G401 (cell line): Measurements from ENCODE around the gene S100A13. TPM values are rescaled to one million over a fixed set of nuclear protein-coding genes. Genes with fewer than 3 reads are reported as not detected.
"Not testable (repeated sequence)": the region's sequence is repeated elsewhere in the genome, so short reads cannot be mapped to it uniquely, and the experiment has no call there.

ENCODE experiments used
- DNase-seq: peaks from one replicate; pipeline ENCODE4 v3.0.0-alpha.2; 2015; ENCODE audit warnings: low spot score
- in situ Hi-C: cut with HindIII; loops from 2 replicates; pipeline ENCODE4 v1.10.0; 2016; ENCODE audit warnings: low sequenced_read_pairs, mixed read lengths
- total RNA-seq: library from RNA; depleted of rRNA; stranded (reverse); fragments of >200 nt; shearing (Covaris generic); gene quantifications from 2 replicates; pipeline ENCODE4 v1.2.3, GENCODE V29; 2014; rRNA removed

Gene S100A13
- total RNA-seq, 1 experiment from 2014 or later = 111 TPM

DNA sequence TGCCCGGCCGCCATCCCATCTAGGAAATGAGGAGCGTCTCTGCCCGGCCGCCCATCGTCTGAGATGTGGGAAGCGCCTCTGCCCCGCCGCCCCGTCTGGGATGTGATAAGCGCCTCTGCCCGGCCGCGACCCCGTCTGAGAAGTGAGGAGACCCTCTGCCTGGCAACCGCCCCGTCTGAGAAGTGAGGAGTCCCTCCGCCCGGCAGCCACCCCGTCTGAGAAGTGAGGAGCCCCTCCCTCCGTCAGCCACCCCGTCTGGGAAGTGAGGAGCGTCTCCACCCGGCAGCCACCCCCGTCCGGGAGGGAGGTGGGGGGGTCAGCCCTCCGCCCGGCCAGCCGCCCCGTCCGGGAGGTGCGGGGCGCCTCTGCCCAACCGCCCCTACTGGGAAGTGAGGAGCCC, 44.5 kb downstream of the S100A13 start:
- in situ Hi-C loops = loop anchor here (25.0 kb wide), 1 partner anchor 221 kb away; the partner anchor contains the start of gene S100A9
- DNase-seq = not testable (repeated sequence)

GRCh38 chr1:153578936-153579335, 48.4 kb downstream of the S100A13 start:
- in situ Hi-C loops = loop anchor here (25.0 kb wide), 1 partner anchor 217 kb away; the partner anchor contains the start of gene S100A9

DNA sequence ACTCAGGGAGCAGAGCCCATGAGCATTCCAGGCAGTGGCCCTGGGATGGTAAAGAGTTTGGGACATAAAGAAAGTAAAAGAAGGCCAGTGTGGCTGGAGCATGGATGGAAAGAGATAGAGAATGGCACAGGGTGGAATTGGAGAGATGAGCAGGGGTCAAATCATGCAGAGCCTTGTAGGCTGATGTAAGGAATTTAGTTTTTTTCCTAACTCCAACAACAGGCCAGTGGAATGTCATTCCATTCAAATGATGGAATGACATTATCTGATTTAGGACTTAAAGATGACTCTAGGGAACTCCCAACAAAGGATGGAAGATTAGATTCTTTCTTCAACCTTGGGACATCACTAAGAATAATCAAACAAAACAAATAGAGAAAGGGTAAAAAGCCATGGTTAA, 48.8 kb downstream of the S100A13 start:
- DNase-seq = no peak
- in situ Hi-C loops = loop anchor here (25.0 kb wide), 1 partner anchor 216 kb away; the partner anchor contains the start of gene S100A9

More at GRCh38 chr1:153578936-153579335, 48.4 kb downstream of the S100A13 start:
- no peak for DNase-seq

DNA sequence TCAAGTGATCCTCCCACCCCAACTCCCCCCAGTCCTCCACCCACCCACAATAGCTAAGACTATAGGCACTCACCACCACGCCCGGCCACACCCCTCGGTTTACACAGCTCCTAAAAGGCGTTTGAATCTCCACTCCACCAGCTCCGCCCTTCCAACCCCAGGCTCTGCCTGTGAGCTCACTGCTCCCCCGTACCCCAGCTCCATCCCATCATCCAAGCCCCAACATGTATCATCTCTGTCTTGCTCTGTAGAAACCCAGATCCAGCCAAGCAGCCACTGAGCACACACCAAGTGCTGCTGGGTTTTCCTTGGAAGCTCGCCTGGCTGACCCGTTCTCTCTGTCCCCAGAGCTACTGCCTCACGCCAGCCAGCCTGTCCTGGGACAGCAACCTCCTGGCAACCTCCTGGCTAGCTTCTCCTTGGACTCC, 49.7 kb downstream of the S100A13 start:
- peak; percentile 9 for DNase-seq
- in situ Hi-C loops = loop anchor here (25.0 kb wide), 1 partner anchor 215 kb away; the partner anchor contains the start of gene S100A9

DNA sequence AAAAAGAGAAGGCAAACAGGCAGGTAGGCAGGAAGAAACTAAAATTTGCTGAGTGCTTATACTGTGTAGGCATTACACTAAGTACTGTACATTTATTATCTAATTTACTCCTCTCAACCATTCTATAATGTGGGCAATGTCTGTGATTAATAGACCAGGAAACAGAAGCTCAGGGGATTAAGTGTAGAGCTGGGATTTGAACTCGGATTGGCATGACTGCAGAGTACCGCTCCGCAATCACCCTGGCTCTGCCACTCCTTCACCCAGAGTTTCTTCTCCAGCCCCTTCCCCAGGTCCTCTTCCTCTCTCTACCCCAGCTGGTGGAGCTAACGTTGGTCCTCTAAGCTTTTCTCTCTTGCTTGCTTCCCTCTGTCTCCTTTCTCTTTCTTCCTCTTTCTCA, 50.2 kb downstream of the S100A13 start:
- in situ Hi-C loops = loop anchor here (25.0 kb wide), 1 partner anchor 215 kb away; the partner anchor contains the start of gene S100A9

GRCh38 chr1:153575497-153575896, 51.8 kb downstream of the S100A13 start:
- in situ Hi-C loops = loop anchor here (25.0 kb wide), 1 partner anchor 213 kb away; the partner anchor contains the start of gene S100A9
- DNase-seq = not testable (repeated sequence)

More for the DNA sequence above, 50.2 kb downstream of the S100A13 start:
- DNase-seq = no peak

GRCh38 chr1:153575081-153575491, 52.2 kb downstream of the S100A13 start:
- in situ Hi-C loops = loop anchor here (25.0 kb wide), 1 partner anchor 213 kb away; the partner anchor contains the start of gene S100A9
- DNase-seq = not testable (repeated sequence)

GRCh38 chr1:153573351-153573750, 54.0 kb downstream of the S100A13 start:
- in situ Hi-C loops = no loop called here
- DNase-seq = no peak

DNA sequence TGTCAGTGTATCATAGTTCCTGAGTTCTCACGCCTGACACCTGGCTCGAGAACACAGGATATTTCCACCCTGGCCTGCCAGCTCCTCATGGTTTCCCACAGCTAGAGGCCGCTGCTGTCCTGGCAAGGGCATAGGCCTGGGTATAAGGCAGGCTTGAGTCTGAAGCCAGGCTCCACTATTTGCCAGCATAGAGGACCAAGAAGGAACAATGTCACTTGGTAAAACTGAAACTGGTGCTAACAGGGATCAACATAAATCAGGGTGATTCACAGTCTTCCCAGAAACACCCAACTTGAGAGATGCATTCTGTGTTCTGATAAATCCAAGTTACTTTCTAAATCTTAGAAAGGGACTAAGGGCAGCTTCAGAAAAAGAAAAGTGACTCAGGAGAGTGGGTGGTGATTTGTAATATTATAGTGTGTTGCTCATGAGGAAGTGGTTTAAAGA, 54.7 kb downstream of the S100A13 start:
- DNase-seq = peak; percentile 68
- in situ Hi-C loops = no loop called here

- no peak for DNase-seq
- in situ Hi-C loops = no loop called here
Observed at GRCh38 chr1:153571706-153572105, 55.6 kb downstream of the S100A13 start.

DNA sequence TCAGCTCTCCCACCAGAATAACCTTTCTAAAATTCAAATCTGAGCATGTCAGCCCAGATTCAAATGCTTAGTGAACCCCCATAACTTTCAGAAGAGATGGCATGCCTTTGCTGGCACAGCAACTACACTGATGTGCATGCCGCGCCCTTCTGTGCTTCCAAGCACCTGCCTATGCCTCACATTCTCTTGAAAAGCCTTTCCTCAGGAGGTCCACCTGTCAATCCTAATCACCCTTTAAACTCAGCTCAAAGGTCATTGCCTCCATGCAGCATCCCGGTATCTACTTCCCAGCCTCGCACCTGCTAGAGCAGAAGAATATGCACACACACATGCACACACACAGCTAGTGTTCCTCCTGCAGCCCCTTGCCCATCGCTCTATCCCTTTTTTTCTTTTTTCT, 56.4 kb downstream of the S100A13 start:
- DNase-seq = no peak
- in situ Hi-C loops = no loop called here

DNA sequence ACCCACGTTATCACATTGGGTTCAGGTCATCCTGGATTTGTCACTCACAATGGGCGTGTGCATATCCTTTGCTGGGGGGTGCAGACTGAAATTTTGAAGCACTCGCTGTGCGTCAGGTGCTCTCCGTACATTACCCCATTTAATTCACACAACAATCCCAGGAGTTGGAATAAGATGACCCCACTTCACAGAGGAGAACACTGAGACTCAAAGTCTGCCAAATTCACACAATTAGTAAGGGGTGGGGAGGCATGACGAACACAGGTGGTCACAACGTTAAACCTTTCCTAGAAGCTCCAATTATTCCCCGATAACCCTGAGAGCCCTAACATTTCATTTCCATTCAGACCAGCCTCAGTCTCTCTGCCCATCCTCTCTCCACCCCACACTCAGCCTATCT, 57.8 kb downstream of the S100A13 start:
- in situ Hi-C loops = no loop called here
- DNase-seq = no peak

Other genes starting within 250 kb of the S100A13 start
- gene S100A8, start 236.4 kb downstream of the S100A13 start, total RNA-seq = not detected in 2 replicates
- not detected in 2 replicates for gene S100A7A, start 211.0 kb downstream of the S100A13 start, total RNA-seq
- not detected in 2 replicates for gene S100A7, start 166.9 kb downstream of the S100A13 start, total RNA-seq
- 308 and 563 TPM in 2 replicates for gene S100A6, start 91.5 kb downstream of the S100A13 start, total RNA-seq
- gene S100A5, start 86.6 kb downstream of the S100A13 start, total RNA-seq = 1.5 and 15.4 TPM in 2 replicates
- 452 and 453 TPM in 2 replicates for gene S100A4, start 81.7 kb downstream of the S100A13 start, total RNA-seq
- gene S100A3, start 78.2 kb downstream of the S100A13 start, total RNA-seq = 0.37 and 4.3 TPM in 2 replicates
- 10.6 and 10.8 TPM in 2 replicates for gene S100A2, start 61.7 kb downstream of the S100A13 start, total RNA-seq
- 81.9 and 98.1 TPM in 2 replicates for gene S100A16, start 14.4 kb downstream of the S100A13 start, total RNA-seq
- 0.75 TPM in 1 of 2 replicates, not detected in the other for gene S100A14, start 11.2 kb downstream of the S100A13 start, total RNA-seq
- gene S100A1, start 929 bp upstream of the S100A13 start, total RNA-seq = 132 and 195 TPM in 2 replicates
- 42.5 and 66.4 TPM in 2 replicates for gene CHTOP, start 6.6 kb upstream of the S100A13 start, total RNA-seq
- 49.8 and 58.2 TPM in 2 replicates for gene SNAPIN, start 31.2 kb upstream of the S100A13 start, total RNA-seq
- 289 and 376 TPM in 2 replicates for gene ILF2, start 43.5 kb upstream of the S100A13 start, total RNA-seq
- gene NPR1, start 51.2 kb upstream of the S100A13 start, total RNA-seq = 0.12 TPM in 1 of 2 replicates, not detected in the other
- 20.7 and 21.1 TPM in 2 replicates for gene INTS3, start 100.5 kb upstream of the S100A13 start, total RNA-seq
- 1.4 and 5.4 TPM in 2 replicates for gene SLC27A3, start 147.9 kb upstream of the S100A13 start, total RNA-seq